Body of pancreas (tissue), 4 donors: ENCODE data around the gene SCAF8. TPM values are rescaled to one million over a fixed set of nuclear protein-coding genes. Genes with fewer than 3 reads are reported as not detected.

Source experiments
- ATAC-seq: fragments of 150-250 bp; one replicate; pipeline ENCODE4 v1.9.1; 2016
- DNase-seq, 4 donors: peaks; one replicate each; pipeline ENCODE4 v3.0.0-alpha.2; 2019
- H3K27ac ChIP-seq, 4 donors: fragments of 200-600 bp; sonication (generic); 1 replicate in 3 of 4; 2 replicates in 1 of 4; pipeline versions ENCODE4 v1.5.1 to v1.6.1; 2016 to 2019; ENCODE audit warnings: mild to moderate bottlenecking in 1 of 4, mixed read lengths in 1 of 4, moderate library complexity in 1 of 4
- H3K27me3 ChIP-seq, 2 donors: fragments of 200-600 bp; sonication (generic); one replicate each; pipeline ENCODE4 v1.6.0; 2016; ENCODE audit warnings: mild to moderate bottlenecking in 1 of 2
- H3K36me3 ChIP-seq, 2 donors: fragments of 200-600 bp; sonication (generic); replicated peaks in 1 of 2; 2 replicates each; pipeline ENCODE4 v1.5.1; 2016; ENCODE audit warnings: low read depth in 2 of 2; ENCODE audit not compliant: insufficient read depth in 1 of 2
- H3K4me1 ChIP-seq: fragments of 200-600 bp; sonication (generic); one replicate; pipeline ENCODE4 v1.6.0; 2016
- H3K4me3 ChIP-seq, 2 donors: fragments of 200-600 bp; sonication (generic); 1 replicate in 1 of 2; 2 replicates in 1 of 2; pipeline ENCODE4 v1.5.1; 2016 to 2019
- H3K9me3 ChIP-seq, 3 donors: fragments of 200-600 bp; sonication (generic); 1 replicate in 2 of 3; 2 replicates in 1 of 3; pipeline ENCODE4 v1.5.1; 2016
- POLR2A ChIP-seq, 3 donors: fragments of 450-650 bp; IDR thresholded peaks; one replicate each; pipeline ENCODE4 v1.6.1; 2016; ENCODE audit warnings: antibody characterized with exemption in 3 of 3, mild to moderate bottlenecking in 2 of 3
- WGBS, 2 donors: methylation state at CpG; one replicate each; pipeline ENCODE4 v1.1.5; 2017; 5-methylcytosine and 5-hydroxymethylcytosine counted together
- intact Hi-C: fragments of 100-400 bp; cut with DNase I; formaldehyde crosslinking; loops from one replicate; pipeline ENCODE4 v1.15.1; 2023
- total RNA-seq, 2 donors: library from RNA; depleted of rRNA; stranded (reverse); fragments of >200 nt; gene quantifications; one replicate each; pipeline ENCODE4 v1.1.0, GENCODE V29; 2016
- TF ChIP-seq, protein P1 (sequence below), 7 experiments: fragments of 450-650 bp in 4 of 7; fragments of 200-600 bp in 3 of 7; sonication (generic) in 3 of 7; IDR thresholded peaks; one replicate each; pipeline ENCODE4 v1.5.1; 2016 to 2019; ENCODE audit warnings: antibody characterized with exemption in 7 of 7

SCAF8 gene
- total RNA-seq, 2 donors from 2014 or later = 23.6 to 24.1 TPM

DNA sequence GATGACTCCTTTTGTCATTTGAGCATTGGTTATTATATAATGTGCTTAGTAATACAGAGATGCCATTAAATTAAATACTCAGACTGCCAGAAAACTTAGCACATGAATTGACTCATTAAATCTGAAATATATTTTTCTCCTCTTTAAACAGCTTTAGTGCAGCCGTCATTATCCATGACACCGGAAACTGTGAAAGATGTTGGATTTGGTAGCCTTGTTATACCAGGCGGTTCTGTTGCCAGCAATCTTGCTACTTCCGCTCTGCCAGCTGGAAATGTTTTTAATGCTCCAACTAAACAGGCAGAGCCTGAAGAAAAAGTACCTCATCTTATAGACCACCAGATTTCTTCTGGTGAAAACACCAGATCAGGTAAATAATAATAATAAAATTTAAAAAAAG, 97.6 kb downstream of the SCAF8 start:
- peaks cover 15% of the 10 kb centered on the region for H3K4me1 ChIP-seq
- H3K9me3 ChIP-seq = no peaks in the 10 kb centered on the region
- peaks cover 0 to 2% of the 10 kb centered on the region in 2 donors for H3K36me3 ChIP-seq
- WGBS, 2 donors = 93 to 97% methylated on average over 4 of the region's 4 CpGs
- ATAC-seq = no peak
- H3K27ac ChIP-seq = no peak overlapping the region
- DNase-seq = no peak
- no peaks in the 10 kb centered on the region for H3K27me3 ChIP-seq
- TF ChIP-seq, protein P1, sequence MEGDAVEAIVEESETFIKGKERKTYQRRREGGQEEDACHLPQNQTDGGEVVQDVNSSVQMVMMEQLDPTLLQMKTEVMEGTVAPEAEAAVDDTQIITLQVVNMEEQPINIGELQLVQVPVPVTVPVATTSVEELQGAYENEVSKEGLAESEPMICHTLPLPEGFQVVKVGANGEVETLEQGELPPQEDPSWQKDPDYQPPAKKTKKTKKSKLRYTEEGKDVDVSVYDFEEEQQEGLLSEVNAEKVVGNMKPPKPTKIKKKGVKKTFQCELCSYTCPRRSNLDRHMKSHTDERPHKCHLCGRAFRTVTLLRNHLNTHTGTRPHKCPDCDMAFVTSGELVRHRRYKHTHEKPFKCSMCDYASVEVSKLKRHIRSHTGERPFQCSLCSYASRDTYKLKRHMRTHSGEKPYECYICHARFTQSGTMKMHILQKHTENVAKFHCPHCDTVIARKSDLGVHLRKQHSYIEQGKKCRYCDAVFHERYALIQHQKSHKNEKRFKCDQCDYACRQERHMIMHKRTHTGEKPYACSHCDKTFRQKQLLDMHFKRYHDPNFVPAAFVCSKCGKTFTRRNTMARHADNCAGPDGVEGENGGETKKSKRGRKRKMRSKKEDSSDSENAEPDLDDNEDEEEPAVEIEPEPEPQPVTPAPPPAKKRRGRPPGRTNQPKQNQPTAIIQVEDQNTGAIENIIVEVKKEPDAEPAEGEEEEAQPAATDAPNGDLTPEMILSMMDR (IDR thresholded peaks at IDR 0.05) = no peak
- TF ChIP-seq POLR2A (IDR thresholded peaks at IDR 0.05) = no peak
- no peak overlapping the region for H3K4me3 ChIP-seq
- intact Hi-C loops = no loop called here

DNA sequence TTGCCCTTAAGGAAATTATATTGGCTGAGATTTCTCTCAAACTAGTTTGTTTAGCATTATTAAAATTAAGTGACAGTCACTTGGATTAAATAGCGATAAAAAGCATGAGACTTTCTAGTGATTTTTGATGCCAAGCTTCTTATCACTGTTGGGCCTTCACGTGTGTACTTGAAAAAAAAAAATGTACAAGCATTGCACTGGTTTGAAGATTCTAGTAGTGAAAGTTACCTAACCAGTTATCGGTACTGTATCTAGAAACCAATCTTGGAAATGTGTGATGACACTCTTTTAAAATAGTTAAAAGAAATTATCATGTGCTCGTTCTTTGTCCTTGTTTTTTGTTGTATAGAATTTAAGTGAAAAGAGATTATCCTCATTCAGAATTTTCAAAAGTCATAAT, 102.1 kb downstream of the SCAF8 start:
- Histone ChIP-seq H3K27me3 (no peaks in the 10 kb centered on the region), H3K4me3 (no peak overlapping the region), H3K4me1 (peaks cover 19% of the 10 kb centered on the region), H3K36me3 (peaks cover 0 to under 1% of the 10 kb centered on the region in 2 donors), H3K27ac (no peak overlapping the region), H3K9me3 (no peaks in the 10 kb centered on the region)
- DNase-seq = no peak
- intact Hi-C loops = no loop called here
- no peak for ATAC-seq
- TF ChIP-seq POLR2A (IDR thresholded peaks at IDR 0.05) = no peak
- TF ChIP-seq, protein P1 (IDR thresholded peaks at IDR 0.05) = no peak
- 26 to 31% methylated on average over 4 of the region's 4 CpGs for WGBS, 2 donors

DNA sequence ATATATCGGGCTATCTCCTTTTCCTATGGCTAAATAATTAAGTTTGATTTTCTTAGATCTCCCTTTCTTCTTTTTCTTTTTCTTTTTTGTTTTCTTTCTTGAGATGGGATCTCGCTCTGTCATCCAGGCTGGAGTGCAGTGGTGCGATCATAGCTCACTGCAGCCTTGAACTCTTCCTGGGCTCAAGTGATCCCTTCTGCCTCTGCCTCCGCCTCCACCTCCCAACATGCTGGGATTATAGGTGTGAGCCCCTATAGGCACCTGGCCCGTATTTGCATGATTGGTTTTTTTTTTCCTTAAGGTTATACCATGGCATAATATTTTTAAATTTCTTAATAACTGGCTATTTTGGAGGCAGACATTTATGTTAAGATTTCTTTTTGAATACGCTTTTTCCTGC, 106.3 kb downstream of the SCAF8 start:
- ATAC-seq (no peak), DNase-seq (no peak)
- H3K27ac ChIP-seq = no peak overlapping the region
- intact Hi-C loops = no loop called here
- 97% methylated on average over 6 of the region's 6 CpGs for WGBS, 2 donors
- no peaks in the 10 kb centered on the region for H3K9me3 ChIP-seq
- H3K27me3 ChIP-seq = no peaks in the 10 kb centered on the region
- H3K4me1 ChIP-seq = peaks cover 35% of the 10 kb centered on the region
- H3K36me3 ChIP-seq = no peaks in the 10 kb centered on the region
- no peak overlapping the region for H3K4me3 ChIP-seq
- TF ChIP-seq, protein P1 (IDR thresholded peaks at IDR 0.05) = no peak
- TF ChIP-seq POLR2A (IDR thresholded peaks at IDR 0.05) = no peak

DNA sequence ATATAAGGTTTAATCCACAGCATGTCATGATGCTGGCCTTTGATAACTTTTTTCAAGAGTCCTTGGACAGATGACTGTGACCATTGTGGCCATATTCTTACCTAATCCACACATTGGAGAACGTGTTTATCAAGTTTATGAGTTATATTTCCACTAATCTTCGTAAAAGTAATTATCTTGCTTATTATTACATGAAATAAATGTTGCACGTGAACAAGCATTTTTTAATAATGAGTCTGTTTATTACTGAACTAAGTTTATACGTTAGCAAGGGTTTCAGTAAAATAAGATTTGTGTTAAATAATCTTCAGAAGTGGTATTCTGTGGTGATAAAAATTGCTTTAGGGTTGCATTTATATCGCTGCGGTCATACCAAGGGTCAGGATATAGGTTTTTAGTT, 107.1 kb downstream of the SCAF8 start:
- no peak for ATAC-seq

DNA sequence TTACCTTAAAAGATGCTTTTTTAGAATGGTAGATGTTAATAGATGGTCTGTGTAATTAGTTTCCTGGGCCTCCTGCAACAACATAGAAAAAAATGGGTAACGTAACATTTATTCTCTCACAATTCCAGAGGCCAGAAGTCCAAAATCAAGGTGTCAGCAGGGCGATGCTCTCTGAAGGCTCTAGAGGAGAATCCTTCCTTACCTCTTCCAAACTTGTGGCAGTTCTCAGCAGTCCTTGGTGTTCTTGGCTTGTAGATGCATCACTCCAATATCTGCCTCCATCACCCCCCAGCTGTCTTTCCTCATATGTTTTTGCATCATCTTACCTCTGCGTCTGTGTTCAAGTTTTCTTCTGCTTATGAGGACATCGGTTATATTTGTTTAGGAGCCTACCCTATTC, 107.9 kb downstream of the SCAF8 start:
- H3K27me3 ChIP-seq = no peaks in the 10 kb centered on the region
- H3K36me3 ChIP-seq = no peaks in the 10 kb centered on the region
- WGBS, 2 donors = 90 to 99% methylated on average over 4 of the region's 4 CpGs
- H3K27ac ChIP-seq = no peak overlapping the region
- DNase-seq (no peak), ATAC-seq (no peak)
- H3K9me3 ChIP-seq = no peaks in the 10 kb centered on the region
- no peak overlapping the region for H3K4me3 ChIP-seq
- intact Hi-C loops = no loop called here
- no peak for TF ChIP-seq POLR2A (IDR thresholded peaks at IDR 0.05)
- TF ChIP-seq, protein P1 (IDR thresholded peaks at IDR 0.05) = no peak
- H3K4me1 ChIP-seq = peaks cover 21% of the 10 kb centered on the region

More for the DNA sequence above, 107.1 kb downstream of the SCAF8 start:
- Histone ChIP-seq H3K27me3 (no peaks in the 10 kb centered on the region), H3K27ac (no peak overlapping the region), H3K36me3 (no peaks in the 10 kb centered on the region), H3K4me1 (peaks cover 26% of the 10 kb centered on the region), H3K9me3 (no peaks in the 10 kb centered on the region), H3K4me3 (no peak overlapping the region)
- TF ChIP-seq, protein P1 (IDR thresholded peaks at IDR 0.05) = no peak
- TF ChIP-seq POLR2A (IDR thresholded peaks at IDR 0.05) = no peak
- DNase-seq = no peak
- intact Hi-C loops = no loop called here
- 78 to 80% methylated on average over 6 of the region's 6 CpGs for WGBS, 2 donors
